ENCODE measurements around the gene KCNH1. TPM values are rescaled to one million over a fixed set of nuclear protein-coding genes. Genes with fewer than 3 reads are reported as not detected.

The KCNH1 gene
- total RNA-seq, 1 experiment from 2014 or later, result not detected

DNA sequence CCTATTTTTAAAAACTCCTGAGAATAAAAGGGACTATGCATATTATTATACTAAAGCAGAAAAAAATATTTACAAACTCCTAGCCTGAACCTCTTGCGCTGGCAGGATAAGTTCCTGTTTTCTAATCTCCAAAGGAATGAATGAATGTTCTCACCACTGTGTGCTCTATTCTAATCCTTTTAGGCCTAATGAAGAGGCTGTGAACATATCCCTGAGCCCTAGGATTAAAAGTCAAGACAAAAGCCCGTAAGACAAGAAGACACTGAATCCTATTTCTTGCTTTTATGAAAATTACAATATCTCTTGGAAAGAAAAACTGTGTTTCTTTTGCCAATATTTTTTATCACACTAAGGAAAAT lies 487.7 kb downstream of the KCNH1 start:
- Histone ChIP-seq H3K9me3 (ENCODE audit: control insufficient read depth in 1 of 2, insufficient read depth in 1 of 2, low read depth in 1 of 2, low read length in 2 of 2) (no peaks in the 10 kb centered on the region), H3K9me2 (ENCODE audit: insufficient read depth) (no peaks in the 10 kb centered on the region), H3K4me1 (ENCODE audit: control insufficient read depth in 1 of 2, insufficient read depth in 2 of 2, low read length in 2 of 2) (no peaks in the 10 kb centered on the region), H3K4me3 (replicated peaks in 1 of 2; ENCODE audit: low read depth in 1 of 2, low read length in 2 of 2) (no peak overlapping the region), H3K9ac (ENCODE audit: low read length) (no peak overlapping the region), H3K27ac (ENCODE audit: low read depth, low read length) (no peak overlapping the region), H3K36me3 (ENCODE audit: control insufficient read depth in 1 of 2, insufficient read depth in 2 of 2, low read length in 2 of 2) (no peaks in the 10 kb centered on the region), H2AFZ (ENCODE audit: low read depth, low read length, poor library complexity, severe bottlenecking) (no peak overlapping the region), H3K79me2 (ENCODE audit: insufficient read depth, low read length) (no peaks in the 10 kb centered on the region), H3K4me2 (ENCODE audit: low read length) (no peak overlapping the region), H4K20me1 (ENCODE audit: insufficient read depth) (no peaks in the 10 kb centered on the region), H3K27me3 (ENCODE audit: insufficient read depth, low read length) (peaks cover 19% of the 10 kb centered on the region)
- ChIA-PET CTCF (no interaction called here), POLR2A (no interaction called here), RAD21 (ENCODE audit: low non-redundant PET in 1 of 2, low total read pairs in 2 of 2, uncharacterized antibody in 2 of 2, unreplicated experiment in 2 of 2) (no interaction called here)
- no peak for DNase-seq (ENCODE audit: low read depth, low spot score)
- intact Hi-C loops (cut with micrococcal nuclease), result no loop called here
- no peak for ATAC-seq
- TF ChIP-seq ZNF274 (IDR thresholded peaks at IDR 0.05; ENCODE audit: low read depth, low read length) (no peak), JUND (IDR thresholded peaks at IDR 0.05) (no peak), POLR2AphosphoS5 (IDR thresholded peaks at IDR 0.05; ENCODE audit: low read depth, low read length) (no peak), EZH2phosphoT487 (IDR thresholded peaks at IDR 0.05; ENCODE audit: borderline replicate concordance) (no peak), FOSL1 (IDR thresholded peaks at IDR 0.05; ENCODE audit: low read depth) (no peak), EGR1 (IDR thresholded peaks at IDR 0.05; ENCODE audit: low read depth) (no peak), CEBPB (IDR thresholded peaks at IDR 0.05; ENCODE audit: low read depth) (no peak), SP1 (IDR thresholded peaks at IDR 0.05; ENCODE audit: low read depth) (no peak), POLR2A (IDR thresholded peaks at IDR 0.05; ENCODE audit: borderline replicate concordance, extremely low read depth, insufficient read depth, insufficient read length) (no peak), YY1 (IDR thresholded peaks at IDR 0.05; ENCODE audit: extremely low read depth, insufficient replicate concordance, low read depth, low read length) (no peak), SRF (IDR thresholded peaks at IDR 0.05; ENCODE audit: low read depth) (no peak), SIN3A (IDR thresholded peaks at IDR 0.05; ENCODE audit: low read depth) (no peak)
- TF ChIP-seq, protein P1, sequence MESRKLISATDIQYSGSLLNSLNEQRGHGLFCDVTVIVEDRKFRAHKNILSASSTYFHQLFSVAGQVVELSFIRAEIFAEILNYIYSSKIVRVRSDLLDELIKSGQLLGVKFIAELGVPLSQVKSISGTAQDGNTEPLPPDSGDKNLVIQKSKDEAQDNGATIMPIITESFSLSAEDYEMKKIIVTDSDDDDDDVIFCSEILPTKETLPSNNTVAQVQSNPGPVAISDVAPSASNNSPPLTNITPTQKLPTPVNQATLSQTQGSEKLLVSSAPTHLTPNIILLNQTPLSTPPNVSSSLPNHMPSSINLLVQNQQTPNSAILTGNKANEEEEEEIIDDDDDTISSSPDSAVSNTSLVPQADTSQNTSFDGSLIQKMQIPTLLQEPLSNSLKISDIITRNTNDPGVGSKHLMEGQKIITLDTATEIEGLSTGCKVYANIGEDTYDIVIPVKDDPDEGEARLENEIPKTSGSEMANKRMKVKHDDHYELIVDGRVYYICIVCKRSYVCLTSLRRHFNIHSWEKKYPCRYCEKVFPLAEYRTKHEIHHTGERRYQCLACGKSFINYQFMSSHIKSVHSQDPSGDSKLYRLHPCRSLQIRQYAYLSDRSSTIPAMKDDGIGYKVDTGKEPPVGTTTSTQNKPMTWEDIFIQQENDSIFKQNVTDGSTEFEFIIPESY (IDR thresholded peaks at IDR 0.05; ENCODE audit: extremely low read depth, insufficient replicate concordance, low read length), result no peak
- TF ChIP-seq, protein P2, sequence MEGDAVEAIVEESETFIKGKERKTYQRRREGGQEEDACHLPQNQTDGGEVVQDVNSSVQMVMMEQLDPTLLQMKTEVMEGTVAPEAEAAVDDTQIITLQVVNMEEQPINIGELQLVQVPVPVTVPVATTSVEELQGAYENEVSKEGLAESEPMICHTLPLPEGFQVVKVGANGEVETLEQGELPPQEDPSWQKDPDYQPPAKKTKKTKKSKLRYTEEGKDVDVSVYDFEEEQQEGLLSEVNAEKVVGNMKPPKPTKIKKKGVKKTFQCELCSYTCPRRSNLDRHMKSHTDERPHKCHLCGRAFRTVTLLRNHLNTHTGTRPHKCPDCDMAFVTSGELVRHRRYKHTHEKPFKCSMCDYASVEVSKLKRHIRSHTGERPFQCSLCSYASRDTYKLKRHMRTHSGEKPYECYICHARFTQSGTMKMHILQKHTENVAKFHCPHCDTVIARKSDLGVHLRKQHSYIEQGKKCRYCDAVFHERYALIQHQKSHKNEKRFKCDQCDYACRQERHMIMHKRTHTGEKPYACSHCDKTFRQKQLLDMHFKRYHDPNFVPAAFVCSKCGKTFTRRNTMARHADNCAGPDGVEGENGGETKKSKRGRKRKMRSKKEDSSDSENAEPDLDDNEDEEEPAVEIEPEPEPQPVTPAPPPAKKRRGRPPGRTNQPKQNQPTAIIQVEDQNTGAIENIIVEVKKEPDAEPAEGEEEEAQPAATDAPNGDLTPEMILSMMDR (IDR thresholded peaks at IDR 0.05 in 2 of 3, conservative IDR thresholded peaks at IDR 0.05 in 1 of 3; ENCODE audit: borderline replicate concordance in 1 of 3, insufficient read depth in 1 of 3, low read depth in 2 of 3, low read length in 2 of 3), result no peak
- TF ChIP-seq, protein P3, sequence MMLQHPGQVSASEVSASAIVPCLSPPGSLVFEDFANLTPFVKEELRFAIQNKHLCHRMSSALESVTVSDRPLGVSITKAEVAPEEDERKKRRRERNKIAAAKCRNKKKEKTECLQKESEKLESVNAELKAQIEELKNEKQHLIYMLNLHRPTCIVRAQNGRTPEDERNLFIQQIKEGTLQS (IDR thresholded peaks at IDR 0.05), result no peak
- TF ChIP-seq, protein P4, sequence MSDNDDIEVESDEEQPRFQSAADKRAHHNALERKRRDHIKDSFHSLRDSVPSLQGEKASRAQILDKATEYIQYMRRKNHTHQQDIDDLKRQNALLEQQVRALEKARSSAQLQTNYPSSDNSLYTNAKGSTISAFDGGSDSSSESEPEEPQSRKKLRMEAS (IDR thresholded peaks at IDR 0.05), result no peak
- BruUV-seq (replicated peaks), result no TSS peak

Measured in HCT116 (cell line).